NOMO-1 treated with DMSO at 0.1 percent for 48 hours (cell line): ENCODE data around the gene VTCN1.

Experiments used
- DNase-seq: peaks from one replicate; lab custom pipeline; 2025; ENCODE audit not compliant: unreplicated experiment; lab: John Stamatoyannopoulos, UW

The VTCN1 gene

DNA sequence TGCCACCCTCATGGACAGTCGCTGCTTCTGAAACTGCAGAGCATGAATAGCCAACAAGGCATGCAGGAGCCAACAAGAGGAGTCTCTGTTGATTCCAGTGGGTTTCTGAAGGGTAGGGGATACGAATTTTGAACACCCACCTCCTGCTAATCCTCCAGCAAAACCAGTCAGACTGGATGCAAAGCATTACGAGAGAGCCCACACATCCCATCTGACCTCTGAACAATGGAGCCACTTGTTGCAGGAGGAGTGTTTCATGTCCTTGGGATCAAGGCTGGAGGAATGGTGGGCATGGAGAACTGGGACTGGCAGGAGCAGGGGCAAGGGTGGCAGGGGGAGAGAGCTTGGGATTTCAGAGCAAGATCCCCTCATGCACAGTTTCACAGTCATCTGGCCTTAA is 1.6 kb downstream of the VTCN1 start:
- DNase-seq: no peak

DNA sequence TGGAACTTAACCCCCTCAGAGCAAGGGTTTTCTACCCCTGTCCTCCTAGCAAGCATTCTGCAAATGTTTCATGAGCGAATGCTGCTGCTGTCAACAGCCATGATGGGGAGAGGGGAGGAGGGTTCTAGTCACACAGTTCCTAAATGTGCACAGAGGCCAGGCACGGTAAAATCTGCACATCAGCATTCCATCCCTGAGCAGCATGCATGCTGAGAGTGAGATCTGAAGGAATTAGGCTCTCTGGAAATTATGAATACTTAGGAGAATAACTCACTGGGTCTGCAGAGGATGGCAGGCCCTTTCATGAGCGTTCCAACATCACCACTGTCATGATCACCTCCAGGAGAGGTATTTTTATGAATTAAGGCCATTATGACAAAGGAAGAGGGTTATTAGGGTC is 2.1 kb downstream of the VTCN1 start:
- no peak for DNase-seq

GRCh38 chr1:117205368-117205767 is 5.4 kb downstream of the VTCN1 start:
- DNase-seq: no peak

DNA sequence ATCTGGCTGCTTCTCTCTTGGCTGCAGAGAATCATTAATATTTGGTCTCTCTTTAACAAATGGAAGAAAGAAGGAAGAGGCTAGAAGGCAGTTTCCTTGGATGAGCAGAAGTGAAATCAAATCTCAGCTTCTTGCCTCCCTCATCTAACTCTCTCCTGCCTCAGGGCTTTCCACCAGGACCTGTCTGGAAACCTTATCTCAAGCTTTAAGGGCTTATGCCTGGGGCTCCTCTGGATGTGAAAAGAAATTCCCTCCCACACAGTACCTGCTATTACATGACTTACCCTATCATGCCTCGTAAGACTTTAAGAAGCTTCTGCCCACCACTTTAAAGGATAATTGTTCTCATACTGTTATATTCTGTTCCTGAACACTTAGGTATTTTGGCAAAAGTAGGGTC is 8.9 kb downstream of the VTCN1 start:
- DNase-seq: no peak

- DNase-seq: no peak
Measured at GRCh38 chr1:117198097-117198496, 12.6 kb downstream of the VTCN1 start.

- no peak for DNase-seq
Measured at GRCh38 chr1:117189726-117190125, 21.0 kb downstream of the VTCN1 start.

DNA sequence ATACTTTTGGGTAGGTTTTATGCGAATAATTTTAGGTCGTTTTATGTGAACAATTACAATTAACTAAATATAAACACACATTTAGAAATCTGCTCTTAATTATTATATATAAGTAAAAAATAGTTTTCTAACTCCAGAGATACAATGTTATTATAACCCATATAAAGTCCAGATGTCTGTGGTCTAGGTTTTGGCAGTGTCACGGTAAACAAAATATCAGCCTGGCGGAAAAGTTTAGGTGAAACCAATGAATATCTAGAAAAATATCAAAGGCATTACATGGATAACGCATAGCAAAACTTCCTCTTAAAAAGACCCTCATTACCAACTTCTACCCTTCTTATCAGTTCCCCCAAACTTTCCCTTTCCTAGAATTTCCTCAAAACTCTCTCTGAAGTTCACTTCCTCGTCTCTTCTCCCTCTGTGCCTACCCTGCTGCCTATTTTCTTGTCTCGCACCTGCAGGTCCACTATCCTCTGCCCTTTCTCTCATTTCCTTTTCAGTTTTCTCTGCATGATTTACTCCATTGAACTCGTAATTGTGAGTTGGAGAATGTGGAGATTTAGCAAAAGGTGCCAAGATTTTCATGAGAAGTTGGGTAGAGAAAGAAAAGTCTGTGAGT is 21.8 kb downstream of the VTCN1 start:
- DNase-seq: no peak

DNA sequence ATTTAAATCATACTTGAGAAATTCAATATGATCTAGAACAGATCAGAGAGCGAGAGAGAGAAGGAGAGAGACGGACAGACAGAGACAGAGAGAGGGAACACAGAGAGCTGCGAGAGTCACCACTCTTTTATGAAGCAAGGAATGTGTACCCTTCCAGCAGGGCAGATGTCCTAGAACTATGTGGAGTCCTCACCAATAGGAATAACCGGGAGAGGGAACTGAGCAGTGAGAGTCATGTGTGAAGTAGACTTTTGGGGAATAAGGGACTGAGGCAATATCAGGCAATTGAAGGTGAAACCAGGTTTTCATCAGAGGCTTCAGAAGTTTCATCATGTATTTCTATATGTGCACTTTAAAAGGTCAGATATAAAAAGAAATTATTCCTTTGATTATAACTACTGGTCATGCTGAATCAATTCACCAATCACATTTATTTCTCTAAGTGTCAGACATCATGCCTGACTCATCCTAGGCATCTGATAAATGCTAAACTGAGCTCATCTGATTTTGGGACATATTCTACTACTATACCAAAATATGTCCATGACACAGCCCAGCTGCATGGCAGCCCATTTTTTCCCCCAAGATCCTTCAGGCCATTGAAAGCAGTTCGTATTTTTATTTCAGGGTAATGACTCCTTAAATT is 22.4 kb downstream of the VTCN1 start:
- no peak for DNase-seq

GRCh38 chr1:117183112-117183511 is 27.6 kb downstream of the VTCN1 start:
- DNase-seq: no peak

DNA sequence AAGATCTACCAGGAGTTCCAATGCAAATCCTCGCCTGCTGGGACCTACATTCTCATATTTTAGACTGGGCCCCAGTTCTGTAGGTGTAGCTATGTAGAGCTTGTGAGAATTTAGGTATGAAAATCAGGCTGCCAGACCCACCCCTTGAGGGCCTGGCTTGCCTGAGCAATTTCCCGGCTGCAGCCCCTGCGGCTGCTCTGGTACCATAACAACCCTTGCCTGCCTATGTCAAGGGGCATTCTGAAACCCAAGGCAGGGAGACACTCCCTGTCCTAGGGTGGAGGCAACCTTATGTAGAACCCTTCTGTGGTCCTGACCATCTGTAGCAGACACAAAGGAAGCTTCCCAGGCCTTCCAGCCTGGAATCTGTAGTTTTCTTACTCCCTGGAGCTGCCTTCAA is 28.4 kb downstream of the VTCN1 start:
- no peak for DNase-seq

GRCh38 chr1:117181630-117182041 is 29.1 kb downstream of the VTCN1 start:
- no peak for DNase-seq

DNA sequence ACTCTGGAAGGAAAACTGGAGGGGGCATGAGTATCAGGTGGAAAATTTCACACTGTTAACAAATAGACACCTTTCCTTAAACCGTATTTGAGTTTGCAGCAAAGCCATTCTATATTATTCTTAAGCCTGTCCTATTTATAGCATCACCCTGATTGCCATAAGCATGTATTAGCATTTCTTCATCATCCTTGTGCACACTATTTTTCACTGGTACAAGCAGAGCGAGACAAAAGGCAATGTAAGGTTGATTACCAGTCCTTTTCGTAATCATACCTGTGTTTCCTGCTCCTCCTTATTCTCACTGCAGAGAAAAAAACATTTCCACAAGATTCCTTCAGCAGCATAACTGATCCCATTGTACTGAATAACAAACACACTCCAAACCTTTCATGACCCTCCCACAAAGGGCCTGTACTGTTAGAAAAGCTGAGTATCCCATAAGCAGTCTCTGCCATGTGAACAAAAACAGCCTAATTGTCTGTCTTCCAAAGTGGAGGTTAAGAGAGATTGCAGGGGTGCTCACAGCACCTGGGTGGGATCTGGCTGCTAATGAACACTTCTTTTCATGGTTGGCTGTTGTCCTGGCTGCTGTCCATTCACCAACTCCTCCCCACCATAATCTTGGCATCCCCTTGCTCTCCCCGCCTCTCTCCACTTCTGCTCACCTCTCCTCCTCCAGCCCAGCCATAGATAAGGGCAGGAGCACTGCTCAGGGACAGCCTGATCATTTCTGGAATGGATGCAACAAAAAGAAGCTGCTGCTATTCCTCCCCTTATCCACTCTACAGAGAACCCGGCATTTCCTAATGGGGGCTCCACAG is 30.4 kb downstream of the VTCN1 start:
- no peak for DNase-seq

DNA sequence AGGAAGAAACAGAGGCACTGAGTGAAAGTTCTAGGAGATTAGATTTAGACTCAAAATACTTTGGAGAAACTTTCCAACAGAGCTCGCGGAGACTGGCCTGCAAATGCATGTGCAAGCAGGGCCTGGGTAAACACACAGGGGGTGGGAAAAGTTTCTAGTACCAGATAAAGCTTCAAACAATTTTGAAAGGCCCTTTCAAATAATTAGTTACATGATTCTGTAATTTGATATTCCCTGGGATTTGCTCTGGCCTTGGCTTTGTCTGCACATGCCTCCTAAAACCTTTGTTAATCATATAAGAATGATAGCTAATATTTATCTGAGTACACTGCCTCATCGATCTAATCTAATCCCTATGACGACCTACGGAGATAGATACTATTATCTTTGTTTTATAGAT is 31.3 kb downstream of the VTCN1 start:
- DNase-seq: no peak

DNA sequence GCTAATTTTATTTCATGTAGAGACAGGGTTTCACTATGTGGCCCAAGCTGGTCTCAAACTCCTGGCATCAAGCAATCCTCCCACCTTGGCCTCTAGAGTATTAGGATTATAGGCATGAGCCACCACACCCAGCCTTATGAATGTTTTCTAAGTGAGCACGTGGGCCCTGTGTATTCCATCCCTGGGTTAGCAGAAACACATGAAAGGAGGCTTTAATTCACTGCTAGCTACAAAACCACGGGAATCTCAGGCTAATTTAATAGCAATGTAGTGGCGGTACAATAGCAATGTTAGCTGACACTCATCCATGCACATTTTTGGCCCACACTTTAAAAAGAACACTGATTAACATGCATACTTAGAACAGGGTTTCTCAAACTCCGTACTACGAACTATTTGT is 32.0 kb downstream of the VTCN1 start:
- no peak for DNase-seq

- DNase-seq: no peak
Measured at GRCh38 chr1:117177376-117177775, 33.4 kb downstream of the VTCN1 start.

DNA sequence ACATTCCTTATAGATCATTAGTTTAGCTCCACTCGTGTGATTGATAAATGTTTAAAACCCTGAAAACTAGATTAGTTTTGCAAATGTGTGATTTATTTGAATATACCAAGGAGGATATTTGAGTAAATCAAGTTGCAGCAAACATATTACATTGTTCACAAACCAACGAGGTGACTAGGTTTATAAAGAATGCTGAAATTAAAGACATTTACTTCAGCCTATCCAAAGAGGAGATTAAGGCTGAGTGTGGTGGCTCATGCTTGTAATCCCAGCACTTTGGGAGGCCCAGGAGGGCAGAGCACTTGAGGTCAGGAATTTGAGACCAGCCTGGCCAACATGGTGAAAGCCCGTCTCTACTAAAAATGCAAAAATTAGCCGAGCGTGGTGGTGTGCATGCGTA is 34.1 kb downstream of the VTCN1 start:
- DNase-seq: no peak

GRCh38 chr1:117174851-117175250 is 35.9 kb downstream of the VTCN1 start:
- no peak for DNase-seq

- DNase-seq: no peak
Measured at GRCh38 chr1:117173691-117174090, 37.0 kb downstream of the VTCN1 start.

GRCh38 chr1:117173006-117173405 is 37.7 kb downstream of the VTCN1 start:
- DNase-seq: no peak

GRCh38 chr1:117171900-117172511 is 38.7 kb downstream of the VTCN1 start:
- DNase-seq: no peak

DNA sequence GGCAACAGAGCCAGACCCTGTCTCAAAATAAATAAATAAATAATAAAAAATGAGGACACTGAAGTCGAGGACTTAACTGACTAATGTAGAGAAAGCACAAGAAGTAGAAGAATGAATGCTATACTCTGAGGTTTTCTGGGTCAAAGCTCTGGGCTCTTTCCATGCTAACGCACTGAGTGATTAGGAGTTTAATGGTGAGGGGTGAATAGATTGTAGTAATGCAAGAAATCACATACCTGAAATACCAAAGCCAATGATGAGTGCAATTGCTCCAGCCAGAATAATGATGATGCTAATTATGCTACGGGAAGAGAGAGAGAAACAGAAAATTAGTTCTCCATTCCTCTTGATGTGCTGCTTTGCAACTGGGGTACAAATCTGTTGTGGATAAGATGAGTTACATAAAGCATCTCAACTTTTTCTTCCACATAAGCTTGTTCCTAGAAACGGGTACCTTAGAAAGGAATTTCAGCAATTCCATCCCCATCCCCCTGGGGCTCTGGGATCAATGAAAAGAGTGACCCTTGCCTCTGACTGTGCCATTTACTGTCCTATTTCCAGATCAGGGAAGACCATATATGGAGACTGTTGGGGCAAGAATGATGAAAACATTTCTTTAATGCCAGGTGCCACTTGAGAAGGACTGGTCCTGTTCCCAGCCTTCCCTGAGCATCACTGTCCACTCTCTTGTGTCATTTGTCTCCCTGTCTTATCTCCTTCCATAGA is 40.7 kb downstream of the VTCN1 start:
- no peak for DNase-seq
